Endometrium (tissue), 2 donors: ENCODE results near the gene PATJ.
"Not testable (repeated sequence)": the region's sequence is repeated elsewhere in the genome, so short reads cannot be mapped to it uniquely, and the experiment has no call there.

Experiments used
- FAIRE-seq: peaks from 2 replicates; lab custom pipeline; 2012; peaks lifted over from hg19 to GRCh38; lab: Jason Lieb, UNC
- donor health status: control.
- donor health status: control.

PATJ gene

DNA sequence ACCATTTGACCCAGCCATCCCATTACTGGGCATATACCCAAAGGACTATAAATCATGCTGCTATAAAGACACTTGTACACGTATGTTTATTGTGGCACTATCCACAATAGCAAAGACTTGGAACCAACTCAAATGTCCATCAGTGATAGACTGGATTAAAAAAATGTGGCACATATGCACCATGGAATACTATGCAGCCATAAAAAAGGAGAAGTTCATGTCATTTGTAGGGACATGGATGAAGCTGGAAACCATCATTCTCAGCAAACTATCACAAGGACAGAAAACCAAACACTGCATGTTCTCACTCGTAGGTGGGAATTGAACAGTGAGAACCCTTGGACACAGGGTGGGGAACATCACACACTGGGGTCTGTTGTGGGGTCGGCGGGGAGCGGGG is 206.4 kb downstream of the PATJ start:
- FAIRE-seq: not testable (repeated sequence)

GRCh38 chr1:61950418-61950817 is 208.1 kb downstream of the PATJ start:
- FAIRE-seq: peak; percentile 66

DNA sequence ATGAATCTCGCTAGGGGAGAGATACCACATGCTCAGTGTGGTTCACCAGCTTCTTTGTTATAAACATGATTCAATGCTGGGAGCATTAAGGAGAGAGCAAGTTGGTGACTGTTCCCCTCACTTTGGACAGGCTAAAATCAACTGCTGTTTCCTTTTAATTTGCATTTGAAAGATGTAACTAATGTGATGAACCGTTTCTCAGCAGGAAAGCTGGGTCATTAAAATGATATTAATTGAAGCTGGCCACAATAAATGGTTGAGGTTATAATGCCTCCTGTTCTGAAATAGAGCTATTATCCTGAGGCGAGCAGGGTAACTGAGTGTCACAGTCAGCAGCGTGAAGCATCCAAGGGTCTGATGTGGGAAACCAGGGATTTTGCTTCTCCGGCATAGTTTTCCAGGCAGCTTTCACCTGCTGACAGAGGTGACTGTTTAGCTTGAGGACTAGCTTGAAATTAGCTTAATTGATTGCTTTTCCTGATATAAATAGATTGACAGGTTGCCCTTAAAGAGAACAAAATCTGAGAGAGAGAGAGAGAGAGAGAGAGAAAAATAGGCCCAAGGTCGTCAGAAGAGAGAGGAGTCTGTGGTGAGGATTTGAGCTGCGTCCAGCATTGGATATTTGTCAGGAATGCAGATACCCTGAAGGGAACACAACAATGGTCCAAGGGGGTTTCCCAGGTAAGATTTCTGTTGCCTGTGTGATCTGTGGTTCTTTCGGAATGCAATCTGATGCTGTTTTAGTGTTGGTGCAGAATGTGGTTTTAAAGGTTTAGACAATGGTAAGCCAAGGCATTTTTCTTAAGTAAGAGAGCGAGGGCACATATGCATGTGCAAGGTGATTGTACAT is 209.7 kb downstream of the PATJ start:
- no peak for FAIRE-seq

GRCh38 chr1:61952675-61953074 is 210.4 kb downstream of the PATJ start:
- FAIRE-seq: peak; percentile 76

DNA sequence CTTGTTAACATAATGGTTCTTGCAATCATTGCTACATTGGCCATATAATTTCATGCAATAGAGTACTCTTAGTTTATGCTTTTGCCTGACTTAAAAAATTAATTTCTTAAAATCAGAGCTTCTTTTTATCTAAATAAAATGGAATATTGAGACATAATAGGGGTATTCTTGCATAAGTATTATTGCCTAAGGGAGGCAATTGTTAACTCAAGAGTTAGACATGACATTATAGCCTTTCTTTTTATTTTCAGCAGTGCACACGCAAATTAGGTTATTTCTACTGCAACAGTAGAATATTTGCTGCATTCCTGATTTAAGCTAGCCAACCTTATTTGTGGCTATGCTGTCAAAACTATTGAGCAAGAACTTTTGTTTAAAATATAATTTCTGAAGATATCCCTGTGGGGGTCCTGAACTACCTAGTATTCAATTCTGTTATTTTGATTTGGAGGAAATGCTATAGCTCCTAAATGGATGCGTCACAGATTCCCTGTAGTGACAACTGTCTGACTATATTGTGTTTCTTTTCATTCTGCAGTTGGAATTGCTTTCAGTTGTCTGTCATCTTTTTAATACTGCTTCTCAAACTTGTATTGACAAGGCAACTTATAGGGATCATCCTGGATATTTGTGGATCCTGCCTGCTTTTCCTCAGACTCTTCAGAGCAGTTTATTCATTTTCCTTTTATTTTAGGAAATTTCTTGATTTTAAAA is 211.0 kb downstream of the PATJ start:
- no peak for FAIRE-seq

- no peak for FAIRE-seq
Observed at GRCh38 chr1:61953790-61954150, 211.5 kb downstream of the PATJ start.

DNA sequence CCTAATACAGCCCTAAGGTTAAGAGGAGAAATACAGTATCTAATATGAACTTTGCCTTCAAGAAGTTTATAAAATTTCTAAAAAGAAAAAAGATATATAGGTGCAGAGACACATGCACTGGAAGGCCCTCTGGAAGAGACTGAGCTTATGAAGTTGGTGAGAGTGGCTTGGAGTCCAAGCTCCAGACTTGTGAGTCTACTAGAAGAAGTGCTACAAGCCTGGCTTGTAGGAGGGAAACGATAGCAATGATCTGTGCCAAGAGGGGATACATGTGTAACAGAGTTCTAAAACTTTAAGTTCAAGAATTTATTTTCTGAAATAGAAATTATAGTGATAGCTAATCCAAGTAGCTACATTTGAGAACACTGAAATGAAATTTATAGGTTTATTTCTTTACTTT is 213.0 kb downstream of the PATJ start:
- no peak for FAIRE-seq

GRCh38 chr1:61956016-61956645 is 213.9 kb downstream of the PATJ start:
- FAIRE-seq: no peak

DNA sequence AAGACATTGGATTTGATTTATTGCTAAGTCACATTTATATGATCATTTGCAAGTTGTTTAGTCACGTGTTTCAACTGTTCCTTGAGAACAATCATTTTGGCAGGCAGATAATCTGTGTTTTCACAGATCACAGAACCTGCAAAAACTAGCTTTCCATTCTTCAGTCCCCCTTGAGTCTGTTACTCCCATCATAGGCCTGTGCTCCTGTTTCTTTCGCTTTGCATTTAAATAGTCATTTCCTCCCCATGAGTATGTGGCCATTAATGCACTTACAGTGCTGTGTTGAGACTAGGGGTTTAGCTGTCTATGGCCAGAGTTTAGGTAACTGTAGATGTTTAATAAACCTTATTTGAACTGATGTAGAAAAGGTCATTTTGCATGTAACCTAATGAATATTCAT is 214.5 kb downstream of the PATJ start:
- FAIRE-seq: no peak

DNA sequence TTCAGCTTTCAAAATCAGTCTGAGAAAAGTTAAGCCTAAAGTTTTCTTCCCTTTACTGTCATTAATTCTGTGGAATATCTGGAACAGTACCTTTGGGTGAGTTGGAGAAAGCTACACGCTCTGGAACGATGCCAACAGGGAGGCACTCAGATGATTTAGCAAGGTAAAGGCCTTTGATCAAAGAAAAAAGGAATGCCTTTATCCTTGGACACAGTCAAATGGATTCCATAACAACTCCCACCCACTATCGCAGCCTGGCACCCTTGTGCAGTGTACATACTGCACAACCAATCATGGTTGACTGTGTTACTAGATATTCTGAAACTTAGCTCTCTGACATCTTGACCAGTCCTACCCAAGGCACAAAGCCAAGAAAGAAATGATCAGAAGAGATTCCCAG is 218.7 kb downstream of the PATJ start:
- no peak for FAIRE-seq

DNA sequence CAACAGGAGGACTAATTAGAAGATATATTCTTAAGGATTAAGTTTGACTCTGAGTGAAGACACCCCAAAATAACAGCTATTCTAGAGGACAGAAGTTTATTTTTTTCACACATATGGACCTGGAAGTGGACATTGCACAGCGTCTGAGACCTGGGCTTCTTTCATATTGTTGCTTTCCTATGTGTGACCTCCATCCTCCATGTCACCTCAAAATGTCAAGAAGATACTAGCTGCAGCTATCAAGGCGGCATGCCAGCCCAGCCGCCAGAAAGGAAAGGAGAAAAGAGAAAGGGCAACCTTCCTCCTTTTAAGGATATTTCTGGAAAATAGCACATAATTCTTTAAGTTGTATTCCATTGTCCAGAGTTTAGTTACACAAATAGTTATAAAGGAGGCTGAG is 220.4 kb downstream of the PATJ start:
- no peak for FAIRE-seq

DNA sequence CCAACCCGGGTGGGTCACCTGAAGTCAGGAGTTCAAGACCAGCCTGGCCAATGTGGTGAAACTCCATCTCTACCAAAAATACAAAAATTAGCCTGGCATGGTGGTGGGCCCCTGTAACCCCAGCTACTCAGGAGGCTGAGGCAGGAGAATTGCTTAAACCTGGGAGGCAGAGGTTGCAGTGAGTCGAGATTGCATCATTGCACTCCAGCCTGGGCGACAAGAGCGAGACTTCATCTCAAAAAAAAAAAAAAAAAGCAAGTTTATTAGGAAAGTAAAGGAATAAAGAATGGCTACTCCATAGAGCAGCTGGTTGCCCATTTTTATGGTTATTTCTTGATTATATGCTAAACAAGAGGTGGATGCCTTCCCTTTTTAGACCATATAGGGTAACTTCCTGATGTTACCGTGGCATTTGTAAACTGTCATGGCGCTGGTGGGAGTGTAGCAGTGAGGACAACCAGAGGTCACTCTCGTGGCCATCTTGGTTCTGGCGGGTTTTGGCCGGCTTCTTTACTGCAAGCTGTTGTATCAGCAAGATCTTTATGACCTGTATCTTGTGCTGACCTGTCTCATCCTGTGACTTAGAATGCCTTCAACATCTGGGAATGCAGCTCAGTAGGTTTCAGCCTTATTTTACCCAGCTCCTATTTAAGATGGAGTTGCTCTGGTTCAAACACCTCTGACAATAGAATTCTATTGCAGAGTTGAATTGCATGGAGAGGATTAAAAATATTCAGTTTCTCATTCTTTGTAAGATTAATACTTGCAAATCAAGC is 224.4 kb downstream of the PATJ start:
- not testable (repeated sequence) for FAIRE-seq

DNA sequence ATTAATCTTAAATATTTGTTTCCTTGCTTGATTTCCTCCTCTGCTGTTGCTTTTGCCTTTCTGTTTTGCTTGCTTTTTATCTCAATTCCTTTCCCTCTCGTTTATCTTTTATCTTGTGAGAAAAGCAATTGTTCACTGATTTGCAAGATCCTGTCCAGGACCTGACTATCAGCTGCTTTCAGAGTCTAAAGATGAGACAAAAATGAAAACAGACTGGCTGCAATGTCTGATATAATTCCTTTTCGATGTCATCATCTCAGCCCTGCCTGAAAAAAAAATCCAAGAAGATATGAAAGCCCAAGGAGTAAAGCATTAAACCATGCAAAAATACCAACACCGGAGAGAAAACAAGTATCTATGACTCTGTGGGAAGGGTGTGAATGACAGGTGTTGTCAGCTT is 225.5 kb downstream of the PATJ start:
- no peak for FAIRE-seq

DNA sequence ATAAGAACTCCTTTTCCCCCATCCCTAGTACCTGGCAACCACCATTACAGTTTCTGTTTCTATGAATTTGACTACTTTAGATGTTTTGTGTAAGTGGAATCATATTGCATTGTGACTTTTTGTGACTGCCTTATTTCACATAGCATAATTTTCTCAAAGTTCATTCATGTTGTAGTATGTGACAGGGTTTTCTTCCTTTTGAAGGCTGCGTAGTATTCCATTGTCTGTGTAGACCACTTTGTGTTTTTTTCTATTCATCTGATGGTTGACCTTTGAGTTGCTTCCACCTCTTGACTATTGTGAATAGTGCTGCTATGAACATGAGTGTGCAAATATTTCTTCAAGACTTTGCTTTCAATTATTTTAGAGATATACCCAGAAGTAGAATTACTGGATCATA is 226.6 kb downstream of the PATJ start:
- FAIRE-seq: no peak

GRCh38 chr1:61973100-61973837 is 231.0 kb downstream of the PATJ start:
- no peak for FAIRE-seq

- no peak for FAIRE-seq
Observed at GRCh38 chr1:61975638-61976037, 233.4 kb downstream of the PATJ start.

GRCh38 chr1:61976566-61976965 is 234.3 kb downstream of the PATJ start:
- FAIRE-seq: no peak

DNA sequence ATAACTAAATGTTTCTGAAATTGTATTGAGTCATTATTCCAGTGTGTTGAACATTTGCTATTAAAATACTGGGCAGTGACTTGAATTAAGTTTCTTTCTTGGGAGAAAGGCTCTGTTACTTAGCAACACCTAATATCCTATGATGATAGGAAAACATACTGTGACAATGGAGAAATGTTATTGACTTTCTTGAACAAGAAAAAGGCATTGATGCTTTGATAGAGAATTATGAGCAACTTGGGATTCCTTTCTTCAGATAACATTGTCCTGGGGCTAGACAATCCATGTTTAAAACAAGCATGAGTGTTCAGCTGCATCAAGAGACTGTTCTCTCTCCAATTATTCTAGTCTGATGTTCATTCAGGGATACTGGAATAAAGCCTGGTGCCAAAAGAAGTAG is 236.5 kb downstream of the PATJ start:
- no peak for FAIRE-seq

GRCh38 chr1:61979729-61980128 is 237.4 kb downstream of the PATJ start:
- FAIRE-seq: no peak

- FAIRE-seq: no peak
Observed at GRCh38 chr1:61980561-61980960, 238.3 kb downstream of the PATJ start.

DNA sequence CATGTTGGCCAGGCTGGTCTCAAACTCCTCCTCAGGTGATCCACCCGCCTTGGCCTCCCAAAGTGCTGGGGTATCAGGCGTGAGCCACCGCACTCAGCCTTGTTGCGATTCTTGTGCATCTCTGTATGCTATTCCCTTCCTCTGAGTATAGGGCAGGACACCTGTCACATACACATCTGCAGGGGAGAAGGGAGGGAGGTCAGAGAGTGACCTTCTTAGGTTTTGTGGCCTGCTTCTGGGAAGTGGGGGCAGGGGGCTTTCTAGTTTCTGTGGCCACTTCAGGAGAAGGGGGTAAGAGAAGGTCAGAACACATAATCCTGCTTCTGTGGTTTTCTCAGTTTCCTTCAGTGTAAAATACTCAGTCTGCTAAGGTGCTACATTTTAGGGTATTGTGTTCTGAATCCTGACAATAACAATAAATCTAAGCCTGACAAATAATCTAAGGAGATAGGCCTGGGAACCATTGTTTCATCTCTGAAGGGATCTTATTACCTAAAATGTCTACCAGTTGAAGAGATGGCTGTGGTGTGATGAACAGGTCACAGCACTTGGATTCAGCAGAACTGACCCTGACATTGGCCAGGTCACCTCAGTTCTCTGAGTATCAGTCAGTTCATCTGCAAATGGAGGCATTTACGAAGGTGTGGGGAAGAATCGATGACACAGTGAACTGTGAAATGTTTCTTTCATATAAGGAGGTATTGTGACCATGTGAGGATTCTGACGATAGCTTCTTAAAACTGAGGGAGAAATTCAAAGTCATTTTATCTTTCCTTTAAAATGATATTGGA is 239.8 kb downstream of the PATJ start:
- no peak for FAIRE-seq
